Measurements from ENCODE around the gene DMBX1. TPM values are rescaled to one million over a fixed set of nuclear protein-coding genes. Genes with fewer than 3 reads are reported as not detected.

The DMBX1 gene
- polyA plus RNA-seq, 2 of the 4 experiments (the other 2 are of a cell fraction) = 0.44 to 2.2 TPM

DNA sequence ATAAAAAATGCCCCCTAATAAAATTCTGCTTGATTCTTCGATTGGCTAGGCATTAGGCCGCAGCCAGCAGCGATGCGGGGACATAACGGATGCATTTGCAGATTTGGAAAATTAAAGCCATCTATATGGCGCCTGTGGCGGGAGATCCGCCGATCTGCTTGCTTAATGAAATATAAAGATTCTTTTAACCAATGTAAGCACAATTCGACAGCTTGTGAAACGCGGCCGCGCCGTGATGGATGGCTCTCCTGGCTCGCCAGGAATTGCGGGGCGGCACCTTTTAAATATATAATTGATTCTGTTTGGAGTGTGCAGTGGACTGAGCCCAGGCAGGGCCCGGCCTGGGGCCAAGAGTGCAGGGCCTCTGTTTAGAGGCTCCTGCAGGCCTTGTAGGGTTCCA lies 8.0 kb downstream of the DMBX1 start:
- WGBS (ENCODE audit: missing lambda C conversion rate) = 90% methylated on average over 19 of the region's 19 CpGs
- FAIRE-seq (no peak), DNase-seq (ENCODE audit: low read depth in 1 of 2, low spot score in 1 of 2) (no peak), ATAC-seq (no peak)
- CTCF ChIA-PET = interaction anchor here (2.8 kb wide), 1 partner anchor 11 kb away, joined by 9 read pairs; no protein-coding TSS in a partner anchor
- Histone ChIP-seq H3K4me3 (no peak overlapping the region), H3K4me2 (no peak overlapping the region), H3K9me3 (no peaks in the 10 kb centered on the region), H3K4me1 (0 out of 3 replicates have a peak, but pooled peaks cover 2% of the 10 kb centered on the region), H3K27ac (no peak overlapping the region)
- POLR2A ChIA-PET = no interaction called here
- TF ChIP-seq RNF2 (IDR thresholded peaks at IDR 0.05; ENCODE audit: borderline replicate concordance, low read depth) = no peak
- no peak for TF ChIP-seq RARB (CRISPR knock-in tag; IDR thresholded peaks at IDR 0.05)
- TF ChIP-seq CBX8 (IDR thresholded peaks at IDR 0.05) = no peak
- TF ChIP-seq RCOR1 (IDR thresholded peaks at IDR 0.05; ENCODE audit: low read depth, low read length) = no peak
- TF ChIP-seq MAX (IDR thresholded peaks at IDR 0.05) = no peak
- no peak for TF ChIP-seq HOXB5 (CRISPR knock-in tag; IDR thresholded peaks at IDR 0.05)
- no peak for TF ChIP-seq POLR2A (IDR thresholded peaks at IDR 0.05; ENCODE audit: low read length)
- no peak for TF ChIP-seq HEYL (CRISPR knock-in tag; IDR thresholded peaks at IDR 0.05)
- TF ChIP-seq MAFK (IDR thresholded peaks at IDR 0.05; ENCODE audit: partially characterized antibody) = no peak

DNA sequence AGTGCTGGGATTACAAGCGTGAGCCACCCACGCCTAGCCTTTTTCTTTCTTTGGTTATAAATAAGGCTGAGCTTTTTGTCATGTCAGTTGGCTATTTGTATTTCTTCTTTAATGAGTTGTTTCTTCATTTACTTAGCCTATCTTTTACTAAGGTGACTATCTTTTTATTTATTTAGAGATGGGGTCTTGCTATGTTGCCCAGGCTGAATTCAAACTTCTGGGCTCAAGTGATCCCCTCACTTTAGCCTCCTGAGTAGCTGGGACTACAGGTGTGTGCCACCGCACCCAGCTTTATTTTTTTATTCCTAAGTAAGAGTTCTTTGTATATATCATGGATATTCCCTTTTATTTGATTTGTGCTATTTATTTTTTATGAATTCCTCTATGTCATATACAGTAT lies 11.9 kb downstream of the DMBX1 start:
- POLR2A ChIA-PET = no interaction called here
- no peak for ATAC-seq

GRCh38 chr1:46503421-46503820 lies 13.8 kb downstream of the DMBX1 start:
- peaks cover 3% of the 10 kb centered on the region; the same call in 1 of the 3 replicates for H3K4me1 ChIP-seq
- ChIA-PET CTCF (no interaction called here), POLR2A (no interaction called here)
- H3K4me2 ChIP-seq = no peak overlapping the region
- TF ChIP-seq CBX8 (IDR thresholded peaks at IDR 0.05) = no peak
- TF ChIP-seq, protein P1, sequence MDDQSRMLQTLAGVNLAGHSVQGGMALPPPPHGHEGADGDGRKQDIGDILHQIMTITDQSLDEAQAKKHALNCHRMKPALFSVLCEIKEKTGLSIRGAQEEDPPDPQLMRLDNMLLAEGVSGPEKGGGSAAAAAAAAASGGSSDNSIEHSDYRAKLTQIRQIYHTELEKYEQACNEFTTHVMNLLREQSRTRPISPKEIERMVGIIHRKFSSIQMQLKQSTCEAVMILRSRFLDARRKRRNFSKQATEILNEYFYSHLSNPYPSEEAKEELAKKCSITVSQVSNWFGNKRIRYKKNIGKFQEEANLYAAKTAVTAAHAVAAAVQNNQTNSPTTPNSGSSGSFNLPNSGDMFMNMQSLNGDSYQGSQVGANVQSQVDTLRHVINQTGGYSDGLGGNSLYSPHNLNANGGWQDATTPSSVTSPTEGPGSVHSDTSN (IDR thresholded peaks at IDR 0.05) = no peak
- TF ChIP-seq ESRRA (IDR thresholded peaks at IDR 0.05; ENCODE audit: borderline replicate concordance, low read length) = no peak
- no peak for TF ChIP-seq ZFP36 (IDR thresholded peaks at IDR 0.05; ENCODE audit: borderline replicate concordance, partially characterized antibody)
- TF ChIP-seq RFX5 (IDR thresholded peaks at IDR 0.05) = no peak
- TF ChIP-seq BCL3 (IDR thresholded peaks at IDR 0.05) = no peak
- no peak for TF ChIP-seq ZNF302 (CRISPR knock-in tag; IDR thresholded peaks at IDR 0.05)
- no peak for TF ChIP-seq CBX2 (IDR thresholded peaks at IDR 0.05; ENCODE audit: borderline replicate concordance, low read depth)
- TF ChIP-seq TFCP2L1 (CRISPR knock-in tag; IDR thresholded peaks at IDR 0.05) = no peak
- TF ChIP-seq ELK1 (IDR thresholded peaks at IDR 0.05; ENCODE audit: low read depth, low read length) = no peak
- no peak for TF ChIP-seq KDM1A (IDR thresholded peaks at IDR 0.05; ENCODE audit: low read depth)
- TF ChIP-seq NR3C1 (IDR thresholded peaks at IDR 0.05) = no peak
- no peak for TF ChIP-seq CHD2 (IDR thresholded peaks at IDR 0.05; ENCODE audit: low read length, partially characterized antibody)
- TF ChIP-seq ZSCAN20 (CRISPR knock-in tag; IDR thresholded peaks at IDR 0.05) = no peak
- TF ChIP-seq HOXB13 (CRISPR knock-in tag; IDR thresholded peaks at IDR 0.05; ENCODE audit: low read depth) = no peak
- DNase-seq (ENCODE audit: low read depth in 1 of 2, low spot score in 1 of 2) (no peak), ATAC-seq (no peak), FAIRE-seq (no peak)
- WGBS (ENCODE audit: missing lambda C conversion rate) = 76% methylated on average over 4 of the region's 4 CpGs
- no peaks in the 10 kb centered on the region for H3K9me3 ChIP-seq
- H3K27ac ChIP-seq = no peak overlapping the region
- H3K4me3 ChIP-seq = no peak overlapping the region

More for the DNA sequence above, 11.9 kb downstream of the DMBX1 start:
- no peak for FAIRE-seq
- CTCF ChIA-PET = interaction anchor here (0.8 to 3.3 kb wide), 7 partner anchors 13 to 59 kb away, joined by 3 to 17 read pairs (median 5); no protein-coding TSS in a partner anchor
- Histone ChIP-seq H3K27ac (no peak overlapping the region), H3K4me2 (no peak overlapping the region), H3K9me3 (no peaks in the 10 kb centered on the region), H3K4me1 (0 out of 3 replicates have a peak, but pooled peaks cover 2% of the 10 kb centered on the region), H3K4me3 (no peak overlapping the region)
- TF ChIP-seq MAFK (IDR thresholded peaks at IDR 0.05; ENCODE audit: partially characterized antibody) = no peak
- TF ChIP-seq HMGXB4 (CRISPR knock-in tag; IDR thresholded peaks at IDR 0.05; ENCODE audit: borderline replicate concordance) = no peak
- no peak for TF ChIP-seq HOXA7 (CRISPR knock-in tag; IDR thresholded peaks at IDR 0.05)
- no peak for TF ChIP-seq RNF2 (IDR thresholded peaks at IDR 0.05; ENCODE audit: borderline replicate concordance, low read depth)
- TF ChIP-seq ZC3H11A (IDR thresholded peaks at IDR 0.05) = no peak
- TF ChIP-seq GATA3 (IDR thresholded peaks at IDR 0.05; ENCODE audit: borderline replicate concordance) = no peak
- TF ChIP-seq SREBF2 (IDR thresholded peaks at IDR 0.05) = no peak
- no peak for TF ChIP-seq PHF8 (IDR thresholded peaks at IDR 0.05; ENCODE audit: borderline replicate concordance, low read depth)
- TF ChIP-seq NFE2L2 (conservative IDR thresholded peaks at IDR 0.05; ENCODE audit: low read length) = no peak
- TF ChIP-seq HOXB13 (CRISPR knock-in tag; IDR thresholded peaks at IDR 0.05; ENCODE audit: low read depth) = no peak
- no peak for TF ChIP-seq EHMT2 (IDR thresholded peaks at IDR 0.05; ENCODE audit: low read depth)
- TF ChIP-seq HEYL (CRISPR knock-in tag; IDR thresholded peaks at IDR 0.05) = no peak
- TF ChIP-seq MAX (IDR thresholded peaks at IDR 0.05) = no peak
- no peak for DNase-seq (ENCODE audit: low read depth in 1 of 2, low spot score in 1 of 2)
- 97% methylated on average over 3 of the region's 3 CpGs for WGBS (ENCODE audit: missing lambda C conversion rate)

Measured in A549 (cell line).